HG03066 (cell line): Measurements from ENCODE around the gene GATAD2B.
"Not testable (repeated sequence)": the region's sequence is repeated elsewhere in the genome, so short reads cannot be mapped to it uniquely, and the experiment has no call there.

Experiments
- ATAC-seq: cut with Tn5 transposase; IDR thresholded peaks from one replicate; pipeline ENCODE4 v1.9.1; 2021; ENCODE audit warnings: low read depth; ENCODE audit not compliant: unreplicated experiment

GATAD2B gene

GRCh38 chr1:153768316-153769181 lies 154.2 kb downstream of the GATAD2B start:
- no peak for ATAC-seq

- no peak for ATAC-seq
Observed at GRCh38 chr1:153767519-153767918, 155.3 kb downstream of the GATAD2B start.

- ATAC-seq: not testable (repeated sequence)
Observed at GRCh38 chr1:153766663-153767062, 156.1 kb downstream of the GATAD2B start.

- no peak for ATAC-seq
Observed at GRCh38 chr1:153764310-153764709, 158.5 kb downstream of the GATAD2B start.

- no peak for ATAC-seq
Observed at GRCh38 chr1:153763365-153764225, 159.2 kb downstream of the GATAD2B start.

- ATAC-seq: no peak
Observed at GRCh38 chr1:153760440-153760839, 162.3 kb downstream of the GATAD2B start.
